GM12891 (cell line): ENCODE data around the gene SPNS2.

ENCODE experiments used
- POLR2A ChIP-seq: IDR thresholded peaks from 2 replicates; pipeline ENCODE4 v1.6.1; 2011; ENCODE audit warnings: low read depth, low read length, control low read depth
- TAF1 ChIP-seq: IDR thresholded peaks from 2 replicates; pipeline ENCODE4 v1.6.1; 2011; ENCODE audit warnings: low read depth, low read length, control low read depth

- TF ChIP-seq POLR2A (no peak), TAF1 (no peak)
These were observed 50.2 kb downstream of the SPNS2 start for GRCh38 chr17:4548721-4549531.
